Caco-2 (cell line): ENCODE results near the gene TMEM120A. TPM values are rescaled to one million over a fixed set of nuclear protein-coding genes. Genes with fewer than 3 reads are reported as not detected.

Experiments
- BruUV-seq: library from RNA; stranded (reverse); fragments of 400-500 nt; replicated peaks from 2 replicates; lab custom pipeline; 2021; lab: Mats Ljungman, UMichigan
- CTCF ChIA-PET: fragments of 300-600 bp; sonication (Branson Sonifier 250); formaldehyde crosslinking; loops from one replicate; lab custom pipeline; 2022; ENCODE audit warnings: antibody characterized with exemption; lab: Charles Lee
- POLR2A ChIA-PET: fragments of 300-600 bp; sonication (Branson Sonifier 250); formaldehyde crosslinking; loops from one replicate; lab custom pipeline; 2022; ENCODE audit warnings: antibody characterized with exemption; lab: Charles Lee
- DNase-seq, 2 experiments: peaks; one replicate each; pipeline versions ENCODE4 v3.0.0 to v3.0.0-alpha.2; 2020 to 2022
- H3K27me3 ChIP-seq: replicated peaks from 2 replicates; pipeline ENCODE4 v1.6.0; 2011; ENCODE audit warnings: low read length; ENCODE audit not compliant: control insufficient read depth, insufficient read depth
- H3K36me3 ChIP-seq: 2 replicates; pipeline ENCODE4 v1.5.1; 2011; ENCODE audit warnings: low read length; ENCODE audit not compliant: control insufficient read depth, insufficient read depth
- H3K4me1 ChIP-seq: fragments of 250-450 bp; sonication (Bioruptor Pico); 2 replicates; pipeline ENCODE4 v1.5.1; 2020; ENCODE audit warnings: mild to moderate bottlenecking
- H3K4me3 ChIP-seq: 2 replicates; pipeline ENCODE4 v1.5.1; 2011; ENCODE audit warnings: low read depth, mild to moderate bottlenecking, control low read depth, low read length
- H3K9me3 ChIP-seq: fragments of 250-450 bp; sonication (Bioruptor Pico); 2 replicates; pipeline ENCODE4 v1.5.1; 2020; ENCODE audit warnings: mild to moderate bottlenecking, moderate library complexity
- H3K27ac Mint-ChIP-seq: one replicate; pipeline ENCODE4 v1.8.0; 2022; ENCODE audit warnings: mixed read lengths; ENCODE audit not compliant: unreplicated experiment
- H3K27me3 Mint-ChIP-seq: one replicate; pipeline ENCODE4 v1.8.0; 2022; ENCODE audit warnings: mixed read lengths; ENCODE audit not compliant: insufficient read depth, unreplicated experiment
- H3K36me3 Mint-ChIP-seq: one replicate; pipeline ENCODE4 v1.8.0; 2022; ENCODE audit warnings: mild to moderate bottlenecking, mixed read lengths; ENCODE audit not compliant: insufficient read depth, unreplicated experiment
- H3K4me1 Mint-ChIP-seq: one replicate; pipeline ENCODE4 v1.8.0; 2022; ENCODE audit warnings: low read depth, mixed read lengths; ENCODE audit not compliant: unreplicated experiment
- H3K4me3 Mint-ChIP-seq: one replicate; pipeline ENCODE4 v1.8.0; 2022; ENCODE audit warnings: mild to moderate bottlenecking, moderate library complexity, mixed read lengths; ENCODE audit not compliant: unreplicated experiment
- H3K9me3 Mint-ChIP-seq: one replicate; pipeline ENCODE4 v1.8.0; 2022; ENCODE audit warnings: mixed read lengths; ENCODE audit not compliant: unreplicated experiment
- intact Hi-C: fragments of 100-400 bp; cut with micrococcal nuclease; formaldehyde crosslinking; loops from one replicate; pipeline ENCODE4 v1.10.0; 2022; ENCODE audit not compliant: unreplicated experiment
- total RNA-seq: library from RNA; stranded (reverse); gene quantifications from 2 replicates; pipeline ENCODE4 v1.2.3, GENCODE V29; 2022
- TF ChIP-seq, protein P1 (sequence below), 2 experiments: fragments of 200-600 bp in 1 of 2; IDR thresholded peaks; 1 replicate in 1 of 2; 2 replicates in 1 of 2; pipeline versions ENCODE4 v1.5.1 to v1.8.0; 2011 to 2022; ENCODE audit warnings: antibody characterized with exemption in 1 of 2, control low read depth in 1 of 2, inconsistent platforms in 1 of 2, low read depth in 1 of 2, low read length in 1 of 2, mild to moderate bottlenecking in 1 of 2, moderate library complexity in 1 of 2; ENCODE audit not compliant: insufficient read depth in 1 of 2, severe bottlenecking in 1 of 2, unreplicated experiment in 1 of 2

TMEM120A gene
- total RNA-seq, 1 experiment from 2014 or later: 65.4 TPM

DNA sequence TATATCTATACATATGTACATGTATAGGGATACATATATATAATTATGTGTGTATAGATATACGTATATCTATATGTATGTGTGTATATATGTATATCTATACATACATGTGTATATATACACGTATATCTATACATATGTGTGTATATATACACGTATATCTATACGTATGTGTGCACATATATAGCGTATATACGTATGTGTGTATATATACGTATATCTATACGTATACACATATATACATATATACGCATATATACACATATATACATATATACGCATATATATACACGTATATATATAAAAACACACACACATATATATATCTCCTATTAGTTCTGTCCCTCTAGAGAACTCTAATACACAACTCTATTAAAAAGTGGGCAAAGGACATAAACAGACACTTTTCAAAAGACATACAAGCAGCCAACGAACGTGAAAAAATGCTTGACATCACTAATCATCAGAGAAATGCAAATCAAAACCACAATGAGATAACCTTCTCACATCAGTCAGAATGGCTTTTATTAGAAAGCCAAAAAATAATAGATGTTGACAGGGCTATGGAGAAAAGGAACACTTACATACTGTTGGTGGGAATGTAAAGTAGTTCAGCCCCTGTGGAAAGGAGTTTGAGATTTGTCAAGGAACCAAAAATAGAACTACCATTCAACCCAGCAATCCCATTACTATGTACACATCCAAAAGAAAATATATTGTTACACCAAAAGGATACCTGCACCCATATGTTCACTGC, 22.0 kb upstream of the TMEM120A start:
- no peak for DNase-seq
- no TSS peak for BruUV-seq
- no peak overlapping the region for H3K4me3 Mint-ChIP-seq
- POLR2A ChIA-PET: interaction anchor here (0.5 kb wide), 1 partner anchor 31 kb away, joined by 3 read pairs; the partner anchor contains the start of gene STYXL1
- Histone ChIP-seq H3K27me3 (no peaks in the 10 kb centered on the region), H3K36me3 (no peaks in the 10 kb centered on the region), H3K4me3 (no peak overlapping the region), H3K9me3 (no peaks in the 10 kb centered on the region), H3K4me1 (no peaks in the 10 kb centered on the region)
- peaks cover 18% of the 10 kb centered on the region for H3K36me3 Mint-ChIP-seq
- H3K4me1 Mint-ChIP-seq: no peaks in the 10 kb centered on the region
- no peaks in the 10 kb centered on the region for H3K9me3 Mint-ChIP-seq
- no peaks in the 10 kb centered on the region for H3K27me3 Mint-ChIP-seq
- intact Hi-C loops: no loop called here
- TF ChIP-seq, protein P1, sequence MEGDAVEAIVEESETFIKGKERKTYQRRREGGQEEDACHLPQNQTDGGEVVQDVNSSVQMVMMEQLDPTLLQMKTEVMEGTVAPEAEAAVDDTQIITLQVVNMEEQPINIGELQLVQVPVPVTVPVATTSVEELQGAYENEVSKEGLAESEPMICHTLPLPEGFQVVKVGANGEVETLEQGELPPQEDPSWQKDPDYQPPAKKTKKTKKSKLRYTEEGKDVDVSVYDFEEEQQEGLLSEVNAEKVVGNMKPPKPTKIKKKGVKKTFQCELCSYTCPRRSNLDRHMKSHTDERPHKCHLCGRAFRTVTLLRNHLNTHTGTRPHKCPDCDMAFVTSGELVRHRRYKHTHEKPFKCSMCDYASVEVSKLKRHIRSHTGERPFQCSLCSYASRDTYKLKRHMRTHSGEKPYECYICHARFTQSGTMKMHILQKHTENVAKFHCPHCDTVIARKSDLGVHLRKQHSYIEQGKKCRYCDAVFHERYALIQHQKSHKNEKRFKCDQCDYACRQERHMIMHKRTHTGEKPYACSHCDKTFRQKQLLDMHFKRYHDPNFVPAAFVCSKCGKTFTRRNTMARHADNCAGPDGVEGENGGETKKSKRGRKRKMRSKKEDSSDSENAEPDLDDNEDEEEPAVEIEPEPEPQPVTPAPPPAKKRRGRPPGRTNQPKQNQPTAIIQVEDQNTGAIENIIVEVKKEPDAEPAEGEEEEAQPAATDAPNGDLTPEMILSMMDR (IDR thresholded peaks at IDR 0.05; ENCODE audit: insufficient read depth in 1 of 2, low read depth in 1 of 2, low read length in 1 of 2, severe bottlenecking in 1 of 2, unreplicated experiment in 1 of 2): no peak
- H3K27ac Mint-ChIP-seq: no peak overlapping the region
- CTCF ChIA-PET: no interaction called here

DNA sequence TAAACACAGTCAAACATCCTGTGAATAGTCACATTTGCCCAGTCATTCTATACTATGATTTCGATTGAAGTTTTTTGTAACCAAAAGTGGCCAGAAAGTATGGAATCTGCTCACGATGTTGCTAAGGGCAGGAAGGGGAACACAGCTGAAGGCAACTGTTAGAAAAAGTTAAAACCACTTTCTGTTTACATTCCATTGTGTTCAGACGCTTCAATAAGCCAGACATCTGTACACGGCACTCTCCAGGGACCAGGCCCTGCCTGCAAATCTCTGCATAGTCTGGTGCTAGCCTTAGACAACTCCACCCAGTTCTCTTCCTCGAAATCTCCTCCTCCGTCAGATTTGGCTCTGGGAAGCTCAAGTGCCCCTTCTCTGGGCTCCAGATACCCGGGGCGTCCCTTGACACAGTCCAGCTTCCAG, 17.1 kb upstream of the TMEM120A start:
- H3K4me1 Mint-ChIP-seq: no peaks in the 10 kb centered on the region
- H3K27me3 ChIP-seq: no peaks in the 10 kb centered on the region
- H3K4me3 Mint-ChIP-seq: no peak overlapping the region
- intact Hi-C loops: no loop called here
- no peaks in the 10 kb centered on the region for H3K4me1 ChIP-seq
- DNase-seq: no peak
- peaks cover 8% of the 10 kb centered on the region for H3K36me3 Mint-ChIP-seq
- H3K27me3 Mint-ChIP-seq: no peaks in the 10 kb centered on the region
- CTCF ChIA-PET: no interaction called here
- TF ChIP-seq, protein P1 (IDR thresholded peaks at IDR 0.05; ENCODE audit: insufficient read depth in 1 of 2, low read depth in 1 of 2, low read length in 1 of 2, severe bottlenecking in 1 of 2, unreplicated experiment in 1 of 2): no peak
- H3K4me3 ChIP-seq: no peak overlapping the region
- POLR2A ChIA-PET: interaction anchor here (0.6 kb wide), 1 partner anchor 8 kb away, joined by 5 read pairs; no protein-coding TSS in a partner anchor
- BruUV-seq: no TSS peak
- no peaks in the 10 kb centered on the region for H3K36me3 ChIP-seq
- no peaks in the 10 kb centered on the region for H3K9me3 Mint-ChIP-seq
- no peaks in the 10 kb centered on the region for H3K9me3 ChIP-seq
- no peak overlapping the region for H3K27ac Mint-ChIP-seq

DNA sequence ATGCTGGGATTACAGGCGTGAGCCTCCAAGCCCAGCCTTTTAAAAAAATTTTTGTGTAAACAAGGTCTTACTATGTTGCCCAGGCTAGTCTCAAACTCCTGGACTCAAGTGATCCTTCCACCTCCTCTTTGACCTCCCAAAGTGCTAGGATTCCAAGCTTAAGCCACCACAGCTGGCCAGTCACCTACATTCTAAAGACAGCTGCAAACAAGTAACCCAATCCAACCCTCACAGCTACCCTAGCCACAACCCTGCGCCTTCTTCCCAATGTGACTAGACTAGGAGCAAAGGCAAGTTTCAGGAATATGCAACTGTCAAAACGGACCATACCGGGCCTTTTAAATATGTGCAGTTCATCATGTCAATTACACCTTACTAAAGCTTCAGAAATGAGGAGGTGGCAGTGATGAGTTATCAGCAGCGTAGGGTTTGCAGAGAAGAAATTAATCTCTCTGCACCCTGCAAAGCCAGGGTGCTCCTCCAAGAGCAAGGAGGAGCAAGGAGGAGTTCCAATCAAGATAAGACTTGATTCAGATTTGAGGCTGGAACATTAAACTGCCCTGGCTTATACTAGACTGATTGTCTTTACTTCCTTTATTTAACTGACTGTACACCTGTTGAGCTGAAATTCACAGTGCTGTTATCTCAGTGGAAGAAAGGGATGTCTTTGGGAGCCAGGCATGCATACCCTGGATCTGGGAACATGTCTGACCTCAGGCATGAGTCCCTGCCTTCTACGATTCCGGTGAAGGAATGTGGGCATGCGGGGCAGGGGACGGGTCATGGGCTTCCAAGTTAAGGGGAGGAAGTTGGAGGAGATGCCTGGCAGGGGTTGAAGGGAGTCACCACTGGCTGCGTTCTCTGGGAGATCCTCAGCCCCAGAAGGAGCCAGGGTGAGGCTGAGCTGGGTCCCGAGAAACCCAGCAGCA, 15.5 kb upstream of the TMEM120A start:
- Mint-ChIP-seq H3K27ac (no peak overlapping the region), H3K4me3 (no peak overlapping the region), H3K9me3 (no peaks in the 10 kb centered on the region), H3K27me3 (no peaks in the 10 kb centered on the region), H3K36me3 (peaks cover 4% of the 10 kb centered on the region), H3K4me1 (no peaks in the 10 kb centered on the region)
- intact Hi-C loops: no loop called here
- Histone ChIP-seq H3K36me3 (no peaks in the 10 kb centered on the region), H3K9me3 (no peaks in the 10 kb centered on the region), H3K27me3 (no peaks in the 10 kb centered on the region), H3K4me3 (no peak overlapping the region), H3K4me1 (no peaks in the 10 kb centered on the region)
- no TSS peak for BruUV-seq
- TF ChIP-seq, protein P1 (IDR thresholded peaks at IDR 0.05; ENCODE audit: insufficient read depth in 1 of 2, low read depth in 1 of 2, low read length in 1 of 2, severe bottlenecking in 1 of 2, unreplicated experiment in 1 of 2): no peak
- ChIA-PET CTCF (interaction anchor here (1.1 kb wide), 1 partner anchor 143 kb away, joined by 3 read pairs; no protein-coding TSS in a partner anchor), POLR2A (no interaction called here)
- DNase-seq: no peak
